HG02870 (cell line): ENCODE results near the gene CDKN2B-AS1.

Experiments
- ATAC-seq: cut with Tn5 transposase; IDR thresholded peaks from one replicate; pipeline ENCODE4 v1.9.1; 2021; ENCODE audit warnings: mild to moderate bottlenecking, moderate library complexity; ENCODE audit not compliant: unreplicated experiment

CDKN2B-AS1 gene

DNA sequence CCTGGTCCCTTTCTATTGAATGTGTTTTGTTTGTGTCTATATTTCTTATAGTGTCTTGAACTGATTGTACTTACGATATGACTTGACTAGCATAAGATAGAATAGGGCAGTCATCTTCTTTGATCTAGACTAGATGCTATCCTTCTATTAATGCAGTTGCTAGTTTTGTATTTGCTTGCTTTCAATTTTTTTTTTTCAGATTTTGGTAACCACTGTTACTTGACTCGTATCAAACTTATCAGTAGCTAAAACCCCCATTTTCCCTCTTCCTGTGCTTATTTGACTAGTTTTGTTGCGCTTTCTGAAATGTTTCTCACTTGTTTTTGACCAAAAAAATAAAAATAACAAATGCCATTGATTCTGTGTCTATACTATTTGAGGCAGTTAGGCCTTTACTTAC, 83.5 kb downstream of the CDKN2B-AS1 start:
- no peak for ATAC-seq

DNA sequence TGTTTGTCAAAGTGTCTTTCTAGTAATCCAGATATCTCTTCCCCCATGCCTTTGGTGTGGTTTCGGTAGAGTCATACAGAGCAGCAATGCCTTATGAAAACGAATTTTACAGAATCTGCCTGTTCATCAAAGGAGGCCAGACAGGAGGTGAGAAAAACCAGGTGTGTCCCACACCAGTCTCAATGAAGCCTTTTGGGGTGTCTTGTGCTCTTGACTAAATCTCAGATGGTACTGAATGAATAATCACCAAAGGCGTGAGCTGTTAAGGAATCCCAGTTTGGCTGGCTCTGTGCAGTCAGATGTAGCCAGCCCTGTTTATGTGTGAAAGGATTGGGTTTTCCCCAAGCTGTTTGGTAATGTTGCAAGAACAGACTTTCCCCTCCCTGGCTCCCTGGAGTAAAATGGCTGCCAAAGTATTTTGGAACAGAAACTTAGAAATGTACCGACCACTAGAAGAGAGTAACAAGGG, 85.3 kb downstream of the CDKN2B-AS1 start:
- peak; percentile 96 for ATAC-seq

DNA sequence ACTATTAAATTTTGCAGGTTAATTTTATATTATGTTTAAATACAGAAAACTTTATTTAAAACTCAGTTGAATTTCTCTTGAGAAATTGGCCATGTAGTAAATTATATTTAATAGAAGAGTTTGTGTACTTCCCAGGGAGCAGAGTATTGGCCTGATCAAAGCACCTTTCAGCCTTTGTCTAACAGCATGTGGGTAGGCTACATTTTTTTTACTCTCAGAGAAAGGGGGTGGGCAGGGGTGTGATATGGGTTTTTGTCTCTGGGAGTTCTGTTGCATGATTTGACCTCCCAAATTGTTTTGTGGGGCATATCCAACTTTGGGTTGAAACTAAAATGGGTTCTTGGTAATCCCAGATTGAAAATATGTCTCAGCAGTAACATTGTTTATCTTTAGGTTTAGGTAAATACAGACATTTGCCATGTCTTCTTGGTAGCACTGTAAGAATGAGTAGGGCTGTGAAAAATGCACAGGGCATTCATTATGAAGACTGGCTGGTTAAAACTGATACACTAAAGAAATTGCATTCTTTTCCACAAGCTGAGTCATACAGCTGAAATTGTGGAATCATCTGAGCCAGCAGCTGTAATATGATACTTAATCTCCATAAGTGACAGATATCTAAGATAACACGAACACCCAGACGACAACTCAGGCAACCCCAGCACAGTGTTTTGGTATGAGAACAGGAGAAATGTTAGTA, 89.9 kb downstream of the CDKN2B-AS1 start:
- no peak for ATAC-seq

GRCh38 chr9:22088053-22088716, 93.6 kb downstream of the CDKN2B-AS1 start:
- ATAC-seq: no peak

- ATAC-seq: no peak
These were observed 94.1 kb downstream of the CDKN2B-AS1 start for GRCh38 chr9:22088717-22089061.

DNA sequence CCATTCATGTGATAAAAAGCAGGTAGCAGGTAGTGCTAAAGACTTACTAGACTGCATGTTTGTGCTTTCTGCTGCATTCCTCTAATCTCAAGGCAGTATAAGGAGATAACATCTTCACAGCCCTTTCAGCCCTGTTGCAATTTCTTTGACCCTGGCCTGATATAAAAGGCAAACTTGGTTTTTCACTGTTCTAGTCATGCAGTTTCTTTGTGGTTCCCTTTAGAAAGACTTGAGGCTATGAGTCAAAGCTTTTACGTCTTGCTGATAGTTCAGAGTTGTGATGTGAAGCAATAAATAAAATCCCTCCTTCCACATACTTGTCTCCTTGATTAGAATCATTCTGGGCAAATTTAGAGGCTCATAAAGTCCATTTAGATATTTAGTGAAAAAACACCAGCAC, 103.1 kb downstream of the CDKN2B-AS1 start:
- no peak for ATAC-seq

DNA sequence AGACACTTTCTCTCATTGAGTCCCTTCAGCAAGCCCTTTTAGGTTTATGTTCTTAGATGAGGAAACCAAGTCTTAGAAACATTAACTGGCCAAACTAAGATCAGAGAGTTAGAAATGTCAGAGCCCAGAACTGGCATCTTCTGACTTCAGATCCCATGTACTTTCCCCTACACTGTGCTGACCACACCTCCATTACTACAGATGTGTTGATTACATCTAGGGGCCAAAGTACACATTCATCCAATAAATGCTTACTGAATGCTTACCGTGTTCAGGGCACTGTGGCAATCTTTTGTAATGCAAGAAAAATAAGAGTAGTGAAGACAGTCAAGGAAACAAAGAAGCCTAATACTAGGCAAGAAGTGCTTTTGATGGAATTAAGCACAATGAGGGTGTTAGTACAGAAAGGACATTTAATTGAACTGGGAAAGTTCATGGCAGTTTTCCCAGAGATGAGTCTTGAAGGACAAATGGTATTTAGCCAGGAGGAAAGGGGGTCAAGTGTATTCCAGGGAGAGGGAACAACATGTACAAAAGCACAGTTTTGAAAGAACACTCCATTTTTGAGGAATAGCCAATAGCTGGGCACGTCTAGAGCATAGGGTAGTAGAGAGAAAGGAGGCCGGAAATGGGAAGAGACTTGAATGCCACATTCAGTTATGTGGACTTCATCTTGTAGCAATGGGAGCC, 104.2 kb downstream of the CDKN2B-AS1 start:
- ATAC-seq: no peak

DNA sequence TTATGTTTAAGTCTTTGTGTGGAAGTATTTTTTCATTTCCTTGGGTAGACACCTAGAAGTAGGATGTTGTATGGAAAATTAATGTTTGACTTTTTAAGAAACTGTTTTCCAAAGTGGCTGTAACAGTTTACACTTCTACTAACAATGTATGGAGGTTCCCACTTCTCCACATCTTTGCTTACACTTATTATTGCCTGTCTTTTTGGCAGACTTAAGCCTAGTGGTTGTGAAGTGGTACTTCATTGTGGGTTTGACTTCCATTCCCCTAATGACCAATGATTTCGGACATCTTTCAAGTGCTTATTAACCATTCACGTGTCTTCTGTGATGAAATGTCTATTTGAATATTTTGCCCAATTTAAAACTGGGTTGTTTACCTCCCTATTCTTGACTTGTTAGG, 106.0 kb downstream of the CDKN2B-AS1 start:
- no peak for ATAC-seq

GRCh38 chr9:22102146-22103053, 107.8 kb downstream of the CDKN2B-AS1 start:
- ATAC-seq: no peak

- ATAC-seq: no peak
These were observed 109.3 kb downstream of the CDKN2B-AS1 start for GRCh38 chr9:22103685-22104575.

DNA sequence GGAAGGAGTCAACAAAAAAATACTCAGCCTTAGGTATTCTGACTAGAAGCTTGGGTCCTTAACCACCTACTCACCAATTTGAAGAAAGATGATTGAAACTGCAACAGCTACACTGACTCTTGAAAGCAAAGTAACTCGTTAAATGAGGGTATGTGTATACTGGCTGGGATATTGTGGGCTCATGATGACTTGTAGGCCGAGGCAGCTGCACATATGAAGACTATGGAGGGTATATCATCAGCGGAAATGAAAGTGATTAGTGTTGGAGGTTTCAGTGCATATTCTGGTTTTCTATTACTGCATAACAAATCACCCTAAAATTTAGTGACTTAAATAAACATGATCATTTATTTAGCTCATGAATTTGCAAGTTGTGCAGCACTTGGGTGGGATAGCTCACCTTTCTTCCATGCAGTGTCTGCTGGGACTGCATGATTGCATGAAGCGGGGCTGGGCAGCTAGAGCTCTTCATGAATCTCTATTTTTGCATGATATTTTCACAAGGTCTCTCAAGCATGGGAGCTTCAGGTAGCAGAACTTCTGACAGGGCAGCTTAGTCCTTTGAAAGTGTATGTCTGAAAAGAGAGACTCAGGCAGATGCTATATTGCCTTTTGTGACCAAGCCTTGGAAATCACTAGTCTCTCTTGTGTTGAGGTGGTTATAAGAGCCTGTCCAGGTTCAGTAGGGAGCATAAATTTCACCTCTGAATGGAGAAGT, 110.6 kb downstream of the CDKN2B-AS1 start:
- peak; percentile 98 for ATAC-seq

DNA sequence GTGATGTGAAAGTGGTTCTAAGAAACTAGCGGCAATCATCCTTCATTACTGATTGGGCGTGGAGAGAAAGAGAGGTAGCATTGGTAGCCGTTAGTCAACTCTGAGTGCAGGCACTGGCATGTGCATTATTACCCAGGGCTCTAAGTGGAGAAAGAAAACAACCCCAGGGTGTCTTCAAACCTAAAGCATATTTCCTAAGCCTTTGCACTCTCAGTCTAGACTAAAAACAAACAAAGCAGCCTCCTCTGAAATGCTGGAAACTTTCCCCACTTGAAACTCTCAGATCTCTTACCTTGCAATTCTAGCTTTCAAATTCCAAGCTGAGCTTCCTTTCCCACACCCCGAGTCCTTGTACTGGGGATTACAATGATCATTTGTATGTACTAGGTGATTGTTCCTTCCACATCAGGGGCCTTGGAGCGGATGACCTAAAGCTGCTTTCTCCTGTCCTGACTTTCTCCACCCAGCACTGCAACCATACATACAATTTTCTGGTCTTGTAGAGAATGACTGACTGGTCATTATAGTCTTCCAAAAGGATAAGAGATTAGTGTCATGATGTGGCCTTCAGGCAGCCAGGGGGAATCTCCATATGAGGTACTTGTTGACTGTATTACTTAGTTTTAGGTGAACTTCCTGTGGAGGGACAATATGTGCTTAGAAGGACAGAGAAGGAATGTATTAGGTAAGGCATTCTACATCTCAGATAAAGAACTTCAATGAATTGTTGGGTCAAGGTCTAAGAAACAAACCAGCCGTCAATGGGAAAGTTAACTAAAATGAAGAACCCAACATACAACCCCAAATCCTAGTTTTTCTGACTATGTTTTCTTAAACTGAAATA, 112.8 kb downstream of the CDKN2B-AS1 start:
- no peak for ATAC-seq

- no peak for ATAC-seq
These were observed 114.2 kb downstream of the CDKN2B-AS1 start for GRCh38 chr9:22108581-22109370.

GRCh38 chr9:22111176-22111953, 116.8 kb downstream of the CDKN2B-AS1 start:
- ATAC-seq: no peak

- ATAC-seq: no peak
These were observed 117.3 kb downstream of the CDKN2B-AS1 start for GRCh38 chr9:22111954-22112247.

DNA sequence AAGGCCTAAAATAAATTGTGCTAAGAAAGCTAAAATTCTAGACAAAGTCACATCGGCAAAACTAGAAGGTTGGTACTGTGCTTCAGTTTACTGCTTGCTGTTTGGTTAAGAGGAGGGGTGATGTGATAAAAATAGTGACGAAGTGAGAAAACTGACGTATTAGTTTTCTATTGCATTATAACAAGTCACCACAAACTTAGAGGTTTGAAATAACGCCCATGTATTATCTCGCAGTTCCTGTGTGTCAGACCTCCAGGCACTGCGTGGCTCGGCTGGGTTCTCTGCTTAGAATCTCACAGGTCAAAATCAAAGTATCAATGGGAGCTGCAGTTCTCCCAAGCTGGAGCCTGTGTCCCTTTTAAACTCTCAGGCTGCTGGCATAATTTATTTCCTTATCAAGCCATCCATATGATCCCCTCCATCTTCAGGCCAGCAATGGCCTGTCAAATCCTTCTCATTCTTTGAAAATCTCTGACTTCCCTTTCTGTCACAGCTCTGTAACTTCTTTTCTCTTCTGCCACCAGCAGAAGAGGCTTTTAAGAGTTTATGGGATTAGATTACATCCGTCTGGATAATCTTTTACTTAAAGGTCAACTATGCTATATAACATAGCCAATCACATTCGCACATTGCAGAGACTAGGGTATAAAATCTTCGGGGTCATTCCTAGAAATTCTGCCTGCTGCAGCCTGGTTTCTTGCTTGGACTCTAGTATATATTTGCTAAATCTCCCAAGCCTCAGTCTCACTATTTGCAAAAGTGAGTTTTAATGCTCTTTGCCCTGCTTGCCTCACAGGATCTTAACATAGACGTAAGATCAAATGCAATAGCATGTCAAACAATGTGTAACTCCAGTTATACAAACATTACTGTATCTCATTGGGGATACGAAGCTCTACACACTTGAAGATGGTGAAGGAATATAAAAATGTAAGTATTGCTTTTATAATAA, 118.6 kb downstream of the CDKN2B-AS1 start:
- no peak for ATAC-seq
